GM12872 (cell line): ENCODE results near the gene TAF3.

Experiments used
- CTCF ChIP-seq: IDR thresholded peaks from 3 replicates; pipeline ENCODE4 v1.5.1; 2011; ENCODE audit warnings: low read depth, mild to moderate bottlenecking, low read length, moderate library complexity; ENCODE audit not compliant: insufficient read depth

TAF3 gene

GRCh38 chr10:7917736-7918135, 99.4 kb downstream of the TAF3 start:
- no peak for TF ChIP-seq CTCF

GRCh38 chr10:7922707-7923106, 104.4 kb downstream of the TAF3 start:
- no peak for TF ChIP-seq CTCF

GRCh38 chr10:7928536-7928935, 110.2 kb downstream of the TAF3 start:
- no peak for TF ChIP-seq CTCF

- TF ChIP-seq CTCF, result no peak
These were observed 114.2 kb downstream of the TAF3 start for GRCh38 chr10:7932301-7933036.

- no peak for TF ChIP-seq CTCF
These were observed 115.0 kb downstream of the TAF3 start for GRCh38 chr10:7933262-7933661.

GRCh38 chr10:7933757-7934156, 115.5 kb downstream of the TAF3 start:
- TF ChIP-seq CTCF, result no peak

GRCh38 chr10:7937315-7937945, 119.1 kb downstream of the TAF3 start:
- TF ChIP-seq CTCF, result no peak
